HEK293T (cell line): ENCODE data around the gene GPD2.

Experiments
- CTBP1 ChIP-seq: fragments of 450-650 bp; IDR thresholded peaks from 2 replicates; pipeline ENCODE4 v1.6.1; 2016; ENCODE audit warnings: borderline replicate concordance
- ELF4 ChIP-seq: fragments of 450-650 bp; IDR thresholded peaks from 2 replicates; pipeline ENCODE4 v1.6.1; 2017; ENCODE audit warnings: antibody characterized with exemption
- FOXM1 ChIP-seq: fragments of 450-650 bp; IDR thresholded peaks from 2 replicates; pipeline ENCODE4 v1.6.1; 2017; ENCODE audit warnings: mild to moderate bottlenecking, borderline replicate concordance
- LEF1 ChIP-seq: fragments of 450-650 bp; IDR thresholded peaks from 2 replicates; pipeline ENCODE4 v1.6.1; 2017; ENCODE audit warnings: mild to moderate bottlenecking, borderline replicate concordance
- SP1 ChIP-seq: fragments of 450-650 bp; IDR thresholded peaks from 2 replicates; pipeline ENCODE4 v1.6.1; 2017

GRCh38 chr2:156541706-156542105, 105.5 kb downstream of the GPD2 start:
- no peak for TF ChIP-seq FOXM1
- TF ChIP-seq LEF1 = no peak
- no peak for TF ChIP-seq CTBP1
- no peak for TF ChIP-seq ELF4
- no peak for TF ChIP-seq SP1
